ENCODE results near the gene TSPAN14. TPM values are rescaled to one million over a fixed set of nuclear protein-coding genes. Genes with fewer than 3 reads are reported as not detected.
A peak's percentile ranks its signal among the peaks of the same experiment; 100 is the strongest.
"Not testable (repeated sequence)": the region's sequence is repeated elsewhere in the genome, so short reads cannot be mapped to it uniquely, and the experiment has no call there.

The TSPAN14 gene
- total and polyA plus RNA-seq, 12 donors = 13.1 to 112 (median 45.5) TPM

GRCh38 chr10:80474941-80475340 lies 20.8 kb downstream of the TSPAN14 start:
- DNase-seq = peak in 1 of 7 donors; percentile 34
- TF ChIP-seq, protein P1, sequence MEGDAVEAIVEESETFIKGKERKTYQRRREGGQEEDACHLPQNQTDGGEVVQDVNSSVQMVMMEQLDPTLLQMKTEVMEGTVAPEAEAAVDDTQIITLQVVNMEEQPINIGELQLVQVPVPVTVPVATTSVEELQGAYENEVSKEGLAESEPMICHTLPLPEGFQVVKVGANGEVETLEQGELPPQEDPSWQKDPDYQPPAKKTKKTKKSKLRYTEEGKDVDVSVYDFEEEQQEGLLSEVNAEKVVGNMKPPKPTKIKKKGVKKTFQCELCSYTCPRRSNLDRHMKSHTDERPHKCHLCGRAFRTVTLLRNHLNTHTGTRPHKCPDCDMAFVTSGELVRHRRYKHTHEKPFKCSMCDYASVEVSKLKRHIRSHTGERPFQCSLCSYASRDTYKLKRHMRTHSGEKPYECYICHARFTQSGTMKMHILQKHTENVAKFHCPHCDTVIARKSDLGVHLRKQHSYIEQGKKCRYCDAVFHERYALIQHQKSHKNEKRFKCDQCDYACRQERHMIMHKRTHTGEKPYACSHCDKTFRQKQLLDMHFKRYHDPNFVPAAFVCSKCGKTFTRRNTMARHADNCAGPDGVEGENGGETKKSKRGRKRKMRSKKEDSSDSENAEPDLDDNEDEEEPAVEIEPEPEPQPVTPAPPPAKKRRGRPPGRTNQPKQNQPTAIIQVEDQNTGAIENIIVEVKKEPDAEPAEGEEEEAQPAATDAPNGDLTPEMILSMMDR (IDR thresholded peaks at IDR 0.05) = no peak
- TF ChIP-seq POLR2A (IDR thresholded peaks at IDR 0.05) = no peak
- H3K36me3 ChIP-seq (replicated peaks in 1 of 2) = peaks cover 0 to under 1% of the 10 kb centered on the region in 2 donors
- H3K4me1 ChIP-seq (replicated peaks in 1 of 2) = peaks cover 0 to 23% of the 10 kb centered on the region in 2 donors
- no peaks in the 10 kb centered on the region for H3K27me3 ChIP-seq
- no peak overlapping the region for H3K27ac ChIP-seq
- intact Hi-C loops (cut with DNase I) = no loop called here
- no peak overlapping the region for H3K4me3 ChIP-seq
- WGBS, 4 donors = 79 to 94% (median 85%) methylated on average over 3 of the region's 3 CpGs
- peaks cover 0 to 7% (median 0%) of the 10 kb centered on the region in 3 donors for H3K9me3 ChIP-seq (replicated peaks in 1 of 3)

GRCh38 chr10:80475641-80476040 lies 21.5 kb downstream of the TSPAN14 start:
- peak in 1 of 7 donors; percentile 24 for DNase-seq
- H3K4me3 ChIP-seq; H3K9me3 ChIP-seq (replicated peaks in 1 of 3); intact Hi-C loops (cut with DNase I); H3K27me3 ChIP-seq; H3K36me3 ChIP-seq (replicated peaks in 1 of 2); H3K27ac ChIP-seq: not testable (repeated sequence)
- WGBS, 4 donors = 92 to 96% (median 94%) methylated on average over 7 of the region's 7 CpGs
- H3K4me1 ChIP-seq (replicated peaks in 1 of 2) = peaks cover 0 to 22% of the 10 kb centered on the region in 2 donors

DNA sequence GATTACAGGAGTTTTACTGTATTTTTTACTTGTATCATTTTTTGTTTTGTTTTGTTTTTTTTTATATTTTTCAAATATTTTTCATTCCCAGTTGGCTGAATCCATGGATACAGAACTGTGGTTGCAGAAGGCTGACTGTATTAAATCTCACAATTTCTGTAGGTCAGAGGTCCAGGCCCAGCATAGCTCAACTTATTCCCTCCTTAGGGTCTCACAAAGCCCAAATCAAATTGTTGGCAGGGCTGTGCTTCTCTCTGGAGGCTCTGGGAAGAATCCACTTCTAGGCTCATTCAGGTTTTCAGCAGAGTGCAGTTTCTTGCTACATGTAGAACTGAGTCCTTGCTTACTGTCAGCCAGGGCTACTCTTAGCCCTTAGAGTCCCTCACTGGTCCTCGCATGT lies 22.6 kb downstream of the TSPAN14 start:
- H3K4me3 ChIP-seq = no peak overlapping the region
- intact Hi-C loops (cut with DNase I) = no loop called here
- 90 to 100% (median 95%) methylated on average over 1 of the region's 1 CpG for WGBS, 4 donors
- H3K9me3 ChIP-seq (replicated peaks in 1 of 3) = peaks cover 0 to 7% (median 0%) of the 10 kb centered on the region in 3 donors
- no peak overlapping the region for H3K27ac ChIP-seq
- H3K27me3 ChIP-seq = no peaks in the 10 kb centered on the region
- DNase-seq = peak in 1 of 7 donors; percentile 4
- no peaks in the 10 kb centered on the region for H3K36me3 ChIP-seq (replicated peaks in 1 of 2)
- peaks cover 0 to 22% of the 10 kb centered on the region in 2 donors for H3K4me1 ChIP-seq (replicated peaks in 1 of 2)
- TF ChIP-seq, protein P1 (IDR thresholded peaks at IDR 0.05) = no peak
- TF ChIP-seq POLR2A (IDR thresholded peaks at IDR 0.05) = no peak

DNA sequence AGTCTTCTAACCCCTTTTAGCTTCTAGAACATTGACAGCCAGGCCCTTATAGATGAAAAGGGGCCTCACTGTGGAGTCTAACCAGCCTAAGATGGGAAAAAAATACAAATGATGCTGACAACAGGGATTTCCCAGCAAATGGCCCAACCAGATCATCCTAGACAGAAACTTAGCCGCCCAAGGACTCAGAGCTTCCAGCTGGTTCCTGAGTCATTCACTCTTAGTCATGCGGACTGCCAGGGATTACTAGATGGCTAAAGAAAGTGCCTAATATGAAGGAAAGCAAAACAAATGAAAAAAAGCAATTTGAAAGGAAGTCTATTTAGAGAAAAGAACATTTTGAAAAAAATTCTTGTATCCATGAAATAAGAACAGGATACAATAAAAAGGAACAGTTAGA lies 23.7 kb downstream of the TSPAN14 start:
- no peak overlapping the region for H3K27ac ChIP-seq
- peaks cover 0 to 7% (median 0%) of the 10 kb centered on the region in 3 donors for H3K9me3 ChIP-seq (replicated peaks in 1 of 3)
- no peak overlapping the region for H3K4me3 ChIP-seq
- H3K27me3 ChIP-seq = no peaks in the 10 kb centered on the region
- intact Hi-C loops (cut with DNase I) = no loop called here
- WGBS, 4 donors = 28 to 54% (median 39%) methylated on average over 2 of the region's 2 CpGs
- H3K4me1 ChIP-seq (replicated peaks in 1 of 2) = peaks cover 0 to 12% of the 10 kb centered on the region in 2 donors
- no peaks in the 10 kb centered on the region for H3K36me3 ChIP-seq (replicated peaks in 1 of 2)
- peak in 4 of 7 donors; percentile 30 to 48 (median 43) for DNase-seq
- TF ChIP-seq POLR2A (IDR thresholded peaks at IDR 0.05) = no peak
- TF ChIP-seq, protein P1 (IDR thresholded peaks at IDR 0.05) = no peak

GRCh38 chr10:80480373-80480772 lies 26.3 kb downstream of the TSPAN14 start:
- WGBS, 4 donors = 88 to 94% (median 94%) methylated on average over 5 to 6 of the region's 6 CpGs
- H3K27ac ChIP-seq; H3K9me3 ChIP-seq (replicated peaks in 1 of 3); H3K4me3 ChIP-seq; intact Hi-C loops (cut with DNase I); DNase-seq; H3K27me3 ChIP-seq; H3K36me3 ChIP-seq (replicated peaks in 1 of 2): not testable (repeated sequence)
- peaks cover 5 to 20% of the 10 kb centered on the region in 2 donors for H3K4me1 ChIP-seq (replicated peaks in 1 of 2)

Measured in adrenal gland (tissue), 12 donors.